ENCODE results near the gene SYT5.
"Not testable (repeated sequence)": the region's sequence is repeated elsewhere in the genome, so short reads cannot be mapped to it uniquely, and the experiment has no call there.

The SYT5 gene

DNA sequence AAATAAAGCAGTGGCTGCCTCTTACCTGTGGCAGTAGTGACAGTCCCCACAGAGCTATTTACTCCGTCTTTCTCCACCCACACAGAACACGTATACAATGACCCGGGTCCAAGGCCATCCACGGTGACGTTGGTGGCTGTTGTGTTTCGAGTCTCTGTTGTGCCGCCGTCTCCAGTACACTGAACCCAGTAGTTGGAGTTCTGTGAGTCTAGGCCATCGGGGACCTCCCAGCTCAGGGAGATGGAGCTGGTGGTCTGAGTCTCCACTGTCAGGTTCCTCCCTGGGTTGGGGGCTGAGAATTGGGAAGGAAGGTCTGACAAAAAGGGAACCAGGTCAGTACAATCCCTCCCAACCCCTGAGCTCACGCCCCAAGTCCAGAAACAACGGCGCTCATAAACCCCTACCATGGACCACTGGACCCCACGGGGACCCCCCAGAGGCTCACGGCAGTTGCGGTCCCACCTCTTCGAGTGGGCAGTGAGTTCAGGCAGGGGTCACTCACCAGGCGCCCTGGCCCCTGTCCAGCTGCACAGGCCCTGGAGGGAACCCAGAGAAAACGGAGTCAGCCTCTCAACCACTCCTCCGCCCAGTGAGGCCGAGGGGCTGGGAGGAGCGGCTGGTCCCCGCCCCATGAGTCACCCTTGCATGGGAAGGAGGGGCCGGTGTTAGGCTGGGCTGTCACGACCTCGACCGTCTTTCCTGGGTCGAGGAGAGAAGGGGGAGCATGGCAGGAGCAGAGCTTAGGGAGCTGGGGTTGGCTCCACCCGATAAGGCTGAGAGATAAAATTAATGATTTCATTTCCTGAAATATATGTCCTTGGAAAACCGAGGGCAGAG lies 26.8 kb upstream of the SYT5 start:
- FAIRE-seq, result no peak

DNA sequence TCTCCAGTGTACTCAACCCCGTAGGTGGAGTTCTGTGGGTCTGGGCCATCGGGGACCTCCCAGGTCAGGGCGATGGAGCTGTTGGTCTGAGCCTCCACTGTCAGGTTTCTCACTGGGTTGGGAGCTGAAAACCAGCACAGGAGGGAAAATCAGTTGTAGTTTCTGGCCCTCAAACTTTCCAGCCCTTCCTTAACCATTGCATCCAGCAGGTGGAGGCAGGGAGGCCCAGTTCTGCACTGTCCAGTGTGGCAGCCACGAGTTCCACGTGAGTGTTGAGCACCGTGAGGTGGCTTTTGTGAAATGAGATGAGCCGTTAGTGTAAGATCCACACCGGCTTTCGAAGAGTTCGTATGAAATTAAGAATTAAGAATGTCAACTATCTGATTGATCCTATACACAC lies 22.1 kb upstream of the SYT5 start:
- not testable (repeated sequence) for FAIRE-seq

DNA sequence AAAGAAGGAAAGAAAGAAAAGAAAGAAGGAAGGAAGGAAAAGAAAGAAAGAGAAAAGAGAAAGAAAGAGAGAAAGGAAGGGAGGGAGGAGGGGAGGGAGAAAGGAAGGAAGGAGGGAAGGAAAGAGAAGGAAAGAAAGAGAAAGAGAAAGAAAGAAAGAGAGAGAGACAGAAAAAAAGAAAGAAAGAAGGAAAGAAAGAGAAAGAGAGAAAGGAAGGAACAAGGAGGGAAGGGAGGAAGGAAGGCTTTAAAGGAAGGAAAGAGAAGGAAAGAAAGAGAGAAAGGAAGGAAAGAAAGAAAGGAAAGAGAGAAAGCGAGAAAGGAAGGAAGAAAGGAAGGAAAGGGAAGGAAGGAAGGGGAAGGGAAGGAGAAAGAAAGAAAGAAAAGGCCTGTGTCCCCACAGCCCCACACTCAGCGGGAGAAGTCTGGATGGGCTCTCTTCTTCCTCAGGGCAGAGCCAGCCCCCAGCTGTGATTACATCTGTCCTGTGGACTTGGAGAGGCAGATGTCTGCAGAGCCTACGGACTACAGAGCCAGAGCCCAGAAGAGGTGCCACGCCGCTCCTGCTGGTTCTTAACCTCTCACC lies 19.6 kb upstream of the SYT5 start:
- no peak for FAIRE-seq

DNA sequence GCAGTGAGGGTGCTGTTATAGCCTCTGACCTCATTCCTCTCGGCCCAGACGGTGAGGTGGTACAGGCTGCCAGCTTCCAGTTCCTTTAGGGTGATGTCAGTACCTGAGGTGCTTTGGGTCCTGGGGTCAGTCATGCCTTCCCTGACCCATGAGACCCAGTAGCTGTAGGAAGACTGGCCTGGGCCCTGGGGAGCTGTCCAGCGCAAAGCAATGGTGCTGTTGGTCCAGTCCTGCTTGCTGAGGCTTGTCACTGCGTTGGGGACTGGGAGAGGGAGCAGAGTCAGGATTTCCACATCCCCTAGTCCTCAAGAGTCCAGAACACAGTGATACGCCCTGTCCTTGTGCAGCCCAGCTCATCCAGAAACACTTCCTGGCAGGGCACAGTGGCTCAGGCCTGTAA lies 18.6 kb upstream of the SYT5 start:
- FAIRE-seq, result no peak

DNA sequence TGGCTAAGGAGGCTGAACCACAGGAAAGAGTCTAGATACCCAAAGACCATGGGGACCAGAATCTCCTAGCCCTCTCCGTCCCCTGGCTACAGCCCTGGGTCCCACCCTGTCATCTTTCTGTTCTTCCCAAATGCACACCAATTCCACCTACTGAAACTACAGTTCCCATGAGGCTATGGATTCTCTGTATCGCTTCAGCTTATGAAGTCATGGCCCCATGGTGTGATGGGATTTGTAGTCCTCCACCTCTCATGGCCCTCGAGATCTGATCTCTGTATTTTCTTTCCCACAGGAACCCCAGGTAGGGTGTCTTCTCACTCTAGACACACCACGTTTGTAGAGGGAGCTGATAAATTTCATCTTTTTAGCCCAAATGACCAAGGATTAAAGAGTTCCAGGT lies 17.4 kb upstream of the SYT5 start:
- FAIRE-seq, result no peak

DNA sequence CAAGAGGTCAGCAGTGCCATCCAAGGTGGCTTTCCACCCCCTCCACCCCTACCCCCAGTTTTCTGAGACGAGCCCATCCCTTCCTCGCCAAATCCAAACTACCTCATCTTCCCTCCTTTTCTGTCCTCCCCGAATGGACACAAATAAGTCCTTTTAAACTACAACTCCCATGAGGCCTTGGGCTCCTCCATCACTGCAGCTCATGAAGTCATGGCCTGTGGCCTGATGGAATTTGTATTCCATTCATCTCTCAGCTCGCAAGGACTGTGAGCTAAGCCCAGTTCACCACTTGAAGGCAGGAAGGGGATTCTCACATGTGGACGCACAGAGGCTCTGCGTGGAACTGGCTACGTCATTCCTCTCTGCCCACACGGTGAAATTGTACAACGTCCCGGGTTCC lies 16.7 kb upstream of the SYT5 start:
- FAIRE-seq, result no peak

DNA sequence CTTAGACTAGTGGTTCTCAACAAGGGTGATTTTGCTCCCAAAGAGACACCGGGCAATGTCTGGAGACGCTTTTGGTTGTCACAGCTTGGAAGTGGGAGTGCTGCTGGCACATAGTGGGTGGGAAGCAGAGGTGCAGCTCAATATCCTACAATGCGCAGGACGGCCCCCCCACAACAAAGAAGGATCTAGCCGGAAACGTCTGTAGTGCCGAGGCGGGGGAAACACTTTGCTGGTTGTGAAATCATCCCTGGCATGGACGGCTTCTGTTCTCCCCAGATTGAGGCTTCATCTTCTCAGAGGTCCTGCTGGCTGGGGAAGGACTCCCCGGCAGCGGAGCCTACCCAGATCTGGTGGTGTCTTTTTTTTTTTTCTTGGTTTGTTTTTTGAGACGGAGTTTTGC lies 13.4 kb upstream of the SYT5 start:
- no peak for FAIRE-seq

DNA sequence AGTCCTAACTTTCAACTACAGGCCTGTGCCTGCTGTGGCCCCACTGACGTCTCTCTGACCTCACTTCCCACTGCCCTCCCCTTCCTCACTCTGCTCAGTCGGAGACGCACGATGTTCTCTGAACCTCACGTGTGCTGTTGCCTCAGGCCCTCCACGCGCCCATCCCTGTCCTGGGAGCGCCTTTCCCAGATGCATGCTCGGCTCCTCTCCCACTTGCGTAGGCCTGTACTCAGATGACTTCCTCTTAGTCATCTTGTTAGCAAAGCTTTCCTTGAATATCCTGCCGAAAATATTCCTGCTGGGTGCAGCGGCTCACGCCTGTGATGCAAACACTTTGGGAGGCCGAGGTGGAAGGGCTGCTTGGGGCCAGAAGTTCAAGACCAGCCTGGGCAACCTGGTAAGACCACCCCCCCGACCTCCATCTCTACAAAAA lies 9.3 kb upstream of the SYT5 start:
- FAIRE-seq, result no peak

DNA sequence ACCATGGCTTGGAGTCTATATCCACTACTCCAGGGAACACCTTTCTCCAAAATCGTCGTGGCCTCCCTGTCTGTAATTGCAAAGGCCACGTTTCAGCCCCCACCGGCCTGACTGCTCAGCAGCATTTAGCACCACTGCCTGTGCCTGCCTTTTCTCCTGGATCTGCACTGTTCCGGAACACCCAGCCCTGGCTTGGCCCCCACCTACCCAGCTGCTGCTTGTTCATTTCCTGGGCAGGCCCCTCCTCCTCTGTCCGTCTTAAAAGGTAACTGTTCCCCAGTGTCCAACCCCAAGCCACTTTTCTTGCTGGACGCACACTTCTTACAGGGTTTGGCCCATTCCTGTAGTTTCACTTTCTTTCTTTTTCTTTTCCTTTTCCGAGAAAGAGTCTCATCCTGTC lies 8.5 kb upstream of the SYT5 start:
- no peak for FAIRE-seq

DNA sequence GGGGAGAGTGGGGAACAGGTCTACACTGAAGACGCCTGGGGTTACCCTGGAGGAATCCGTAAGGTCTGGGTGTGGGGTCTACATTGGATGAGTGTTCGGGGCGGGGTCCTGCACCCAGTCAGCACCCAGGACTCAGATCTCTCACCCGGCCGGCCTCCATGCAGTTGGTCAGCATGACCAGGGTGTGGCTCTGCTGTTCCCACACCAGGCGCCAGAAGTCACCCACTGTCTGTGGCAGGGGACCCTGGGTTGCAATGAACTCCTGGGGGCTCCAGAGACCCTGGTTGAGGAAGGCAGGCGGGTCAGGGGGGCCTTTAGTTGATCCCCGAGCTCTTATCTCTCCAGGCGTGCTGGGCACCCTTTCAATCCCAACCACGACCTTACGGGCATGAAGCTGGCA lies 6.0 kb upstream of the SYT5 start:
- FAIRE-seq, result no peak

DNA sequence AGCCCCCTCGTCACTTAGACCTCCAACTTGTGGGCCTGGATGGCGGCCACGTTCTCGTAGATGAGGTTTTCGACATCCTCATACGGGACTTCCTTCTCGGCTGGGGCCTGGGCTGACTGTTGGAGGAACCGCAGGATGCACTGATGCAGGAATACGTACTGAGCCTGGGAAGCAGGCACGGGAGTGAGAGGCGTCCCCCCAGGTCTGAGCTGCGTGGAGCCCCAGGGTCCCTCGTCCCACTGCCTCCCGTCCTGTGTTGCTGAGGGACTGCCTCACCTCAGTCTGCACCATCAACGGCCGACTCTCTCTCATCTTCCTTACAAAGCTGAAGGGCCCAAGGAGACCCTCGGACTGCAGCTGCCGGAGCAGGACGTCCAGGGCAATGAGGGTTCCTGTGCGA lies 1.7 kb upstream of the SYT5 start:
- no peak for FAIRE-seq

DNA sequence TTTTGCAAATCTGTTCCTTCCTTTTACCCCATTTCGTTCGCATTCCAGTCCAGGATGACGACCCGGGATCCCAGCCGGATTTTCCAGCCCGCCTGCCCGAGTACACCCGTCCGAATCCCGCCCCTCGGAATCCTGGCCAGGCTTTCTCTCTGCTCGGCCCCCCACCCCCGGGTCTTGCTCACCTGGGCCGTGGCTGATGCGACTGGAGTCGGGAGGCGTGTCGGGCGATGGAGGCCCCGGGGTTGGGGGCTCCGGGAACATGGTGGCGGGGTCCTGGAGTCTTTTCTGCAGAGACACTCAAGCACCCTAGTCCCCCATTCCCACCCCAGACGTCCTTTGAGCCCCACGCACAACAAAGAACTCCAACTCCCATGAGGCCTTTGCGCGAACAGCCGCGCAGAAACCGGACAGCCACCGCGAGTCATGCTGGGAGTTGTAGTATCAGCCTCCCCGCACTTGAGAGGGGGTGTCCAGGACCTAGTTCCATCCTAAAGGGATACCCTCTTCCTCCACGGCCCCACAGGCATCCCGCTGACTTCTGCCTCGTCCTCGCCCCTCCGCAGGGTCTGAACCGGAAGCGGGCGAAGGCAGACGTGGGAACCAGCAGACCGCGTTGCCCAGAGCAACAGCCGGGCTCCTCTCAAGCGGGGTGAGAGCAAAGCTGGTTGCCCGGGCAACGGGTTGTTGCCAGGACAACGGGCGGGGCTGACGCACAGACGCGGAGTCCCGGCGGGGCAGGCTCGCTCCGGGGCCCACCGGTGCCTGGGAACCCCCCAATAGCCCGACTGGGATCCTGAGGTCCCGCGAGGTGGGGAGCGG lies 1.1 kb downstream of the SYT5 start:
- FAIRE-seq, result no peak

DNA sequence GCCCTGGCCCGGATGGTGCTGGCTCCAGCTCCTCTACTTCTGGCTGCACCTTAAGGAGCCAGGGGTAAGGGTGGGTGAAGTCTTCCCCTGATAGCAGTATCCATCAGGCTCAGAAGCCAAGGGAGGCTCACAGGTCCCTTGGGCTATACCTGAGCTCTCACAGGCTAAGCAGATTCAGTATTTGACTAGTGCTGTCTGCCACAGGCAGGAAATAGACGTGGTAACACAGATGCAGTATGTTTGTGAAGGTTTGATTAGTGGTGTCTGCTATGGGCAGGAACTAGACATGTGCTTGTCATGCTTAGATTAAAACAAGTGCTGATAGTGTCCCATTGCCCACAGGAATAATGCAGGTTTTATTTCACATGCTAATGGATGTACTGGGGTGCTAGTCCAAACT lies 4.0 kb downstream of the SYT5 start:
- no peak for FAIRE-seq

DNA sequence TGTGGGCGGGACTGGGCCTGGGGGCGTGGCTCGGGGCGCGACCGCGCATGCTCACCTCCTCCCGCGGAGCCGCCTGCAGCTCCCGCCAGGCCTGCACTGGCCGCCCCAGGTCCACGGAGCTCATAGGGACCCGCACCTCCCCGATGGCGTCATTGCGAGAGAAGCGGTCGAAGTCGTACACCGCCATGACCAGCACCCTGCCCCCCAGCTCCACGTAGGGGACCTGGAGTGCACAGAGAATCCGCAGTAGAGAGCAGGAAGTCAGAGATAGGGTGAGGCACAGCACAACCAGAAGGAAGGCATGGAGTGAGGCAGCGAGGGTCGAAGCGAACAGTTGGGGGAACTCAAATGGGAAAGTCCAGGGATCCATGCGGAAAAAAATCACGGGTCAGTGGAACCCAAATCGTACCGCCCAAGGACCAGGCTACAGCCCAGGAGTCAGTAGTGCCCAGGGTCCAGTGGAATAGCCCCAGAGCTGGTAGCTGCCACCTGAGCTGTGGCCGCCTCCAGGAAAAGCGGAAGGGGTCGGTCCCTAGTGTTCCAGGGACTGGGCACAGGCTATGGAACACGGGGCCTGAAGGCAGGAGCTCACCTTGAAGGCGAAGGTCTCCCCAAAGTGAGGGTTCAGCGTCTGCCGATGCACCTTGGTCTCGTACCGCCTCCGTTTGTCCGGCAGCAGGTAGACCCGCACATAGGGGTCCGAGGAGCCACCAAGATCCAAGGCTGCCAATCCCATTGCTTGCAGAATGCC lies 4.8 kb downstream of the SYT5 start:
- no peak for FAIRE-seq

DNA sequence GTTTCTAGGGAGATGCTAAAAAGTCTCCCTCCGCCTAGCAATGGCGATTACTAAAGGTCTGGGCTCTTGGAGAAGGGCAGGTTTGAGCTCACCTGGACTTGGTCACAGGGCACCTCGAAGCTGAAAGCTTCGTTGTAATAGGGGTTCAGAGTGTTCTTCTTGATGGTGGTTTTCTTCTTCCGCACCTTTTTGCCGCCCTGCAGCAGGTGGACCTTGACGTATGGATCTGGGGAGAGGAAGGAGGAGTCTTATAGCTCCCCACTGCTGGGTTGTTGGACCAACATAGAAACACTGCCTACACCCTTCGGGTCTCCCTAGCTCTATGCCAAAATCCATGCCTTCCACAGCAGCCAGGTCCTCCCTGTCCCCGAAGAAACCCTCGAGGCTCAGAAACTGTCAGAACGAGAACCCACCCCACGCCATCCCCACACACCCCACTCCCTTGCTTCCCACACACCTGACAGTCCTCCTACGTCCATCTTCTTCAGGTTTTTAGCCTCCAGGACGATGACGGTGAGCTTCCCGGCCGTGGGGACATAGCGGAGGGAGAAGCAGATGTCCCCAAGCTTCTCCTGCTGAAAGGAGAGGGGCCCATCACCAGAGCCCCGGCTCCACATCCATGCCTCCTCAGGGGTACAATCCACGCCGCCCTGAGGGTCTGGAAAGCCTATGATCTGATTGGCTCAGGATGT lies 5.5 kb downstream of the SYT5 start:
- no peak for FAIRE-seq

DNA sequence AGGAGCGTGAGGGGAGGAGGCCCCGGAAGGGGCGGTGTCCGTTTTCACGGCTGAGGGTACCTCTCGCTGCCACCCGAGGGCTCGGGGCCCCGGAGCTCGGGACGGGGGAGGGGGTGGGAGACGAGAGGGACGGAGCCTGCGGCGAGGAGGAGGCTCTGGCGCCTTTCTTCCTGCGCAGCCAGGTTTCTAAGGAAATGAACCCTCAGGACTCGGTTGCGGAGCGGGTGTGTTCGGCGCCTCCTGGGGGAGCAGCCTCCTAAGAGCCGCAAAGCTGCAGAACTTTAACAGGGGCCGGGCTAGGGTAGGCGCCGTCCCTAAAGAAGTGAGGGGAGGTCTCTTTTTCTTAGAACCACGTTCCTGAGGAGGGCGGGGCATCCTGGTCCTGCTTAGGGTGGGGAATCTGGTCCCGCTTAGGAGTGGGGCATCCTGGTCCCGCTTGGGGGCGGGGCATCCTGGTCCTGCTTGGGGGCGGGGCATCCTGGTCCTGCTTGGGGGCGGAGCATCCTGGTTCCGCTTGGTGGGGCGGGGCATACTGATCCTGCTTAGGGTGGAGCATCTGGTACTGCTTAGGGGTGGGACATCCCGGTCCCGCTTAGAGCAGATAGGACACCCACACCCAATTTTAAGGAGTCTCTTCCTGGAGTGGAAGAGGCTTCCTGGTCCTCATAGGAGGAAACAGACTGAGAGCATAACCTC lies 6.2 kb downstream of the SYT5 start:
- no peak for FAIRE-seq

DNA sequence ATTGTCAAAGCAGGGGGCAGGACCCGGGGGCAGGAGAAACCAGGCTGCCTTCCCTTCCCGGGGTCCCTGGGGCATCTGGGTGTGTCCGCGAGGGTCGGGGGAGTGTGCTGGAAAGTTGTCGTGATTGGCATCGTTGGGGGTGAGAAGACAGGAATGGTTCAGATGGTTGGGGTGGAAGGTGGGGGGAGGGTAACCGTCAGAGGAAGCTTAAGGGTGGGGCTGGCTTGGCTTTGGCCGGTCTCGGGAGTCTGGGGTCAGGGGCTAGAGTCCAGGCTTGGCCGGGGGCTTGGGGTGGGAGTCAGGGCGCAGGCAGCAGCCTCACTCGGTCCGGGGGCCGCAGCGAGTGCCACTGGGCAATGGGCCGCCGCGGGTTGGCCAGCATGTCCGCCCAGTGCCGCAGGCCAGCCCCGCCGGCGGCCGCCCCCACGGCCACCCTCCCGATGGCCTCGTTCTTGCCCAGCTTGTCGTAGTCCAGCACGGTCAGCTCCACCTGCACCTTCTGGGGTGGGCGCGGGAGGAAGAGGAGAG lies 6.8 kb downstream of the SYT5 start:
- no peak for FAIRE-seq

DNA sequence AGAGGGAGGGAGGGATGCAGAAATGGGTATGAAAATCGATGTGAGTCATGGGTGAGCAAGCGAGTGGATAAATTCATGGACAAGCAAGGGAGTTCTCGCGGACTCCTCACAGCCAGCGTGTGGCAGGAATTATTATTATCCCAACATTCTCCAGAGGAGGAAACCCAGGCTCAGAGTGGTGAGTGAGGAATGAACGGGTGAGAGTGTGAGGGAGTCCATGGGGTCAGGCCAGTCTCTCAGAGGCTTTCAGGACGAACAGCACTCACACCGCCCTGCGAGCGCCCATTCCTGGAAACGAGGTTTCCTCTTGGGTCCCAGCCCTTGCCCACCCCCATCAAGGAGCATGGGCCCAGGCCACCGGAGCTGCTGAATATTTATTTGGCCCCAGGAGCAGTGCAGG lies 7.3 kb downstream of the SYT5 start:
- FAIRE-seq, result no peak

DNA sequence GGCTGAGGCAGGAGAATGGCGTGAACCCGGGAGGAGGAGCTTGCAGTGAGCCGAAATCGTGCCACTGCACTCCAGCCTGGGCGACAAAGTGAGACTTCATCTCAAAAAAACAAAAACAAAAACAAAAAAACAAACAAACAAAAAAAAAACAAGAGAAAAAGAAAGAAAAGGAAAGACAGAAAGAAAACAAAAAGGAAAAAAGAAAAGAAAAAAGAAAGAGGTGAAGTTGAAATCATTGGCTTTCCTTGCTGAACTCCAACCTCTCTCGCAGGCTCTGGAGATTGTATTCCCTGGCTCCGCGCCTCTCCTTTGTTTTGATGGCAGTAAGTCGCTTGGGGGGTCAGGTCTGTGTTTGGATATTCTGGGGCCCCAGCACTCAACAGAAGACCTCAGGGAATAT lies 7.8 kb downstream of the SYT5 start:
- FAIRE-seq, result not testable (repeated sequence)

DNA sequence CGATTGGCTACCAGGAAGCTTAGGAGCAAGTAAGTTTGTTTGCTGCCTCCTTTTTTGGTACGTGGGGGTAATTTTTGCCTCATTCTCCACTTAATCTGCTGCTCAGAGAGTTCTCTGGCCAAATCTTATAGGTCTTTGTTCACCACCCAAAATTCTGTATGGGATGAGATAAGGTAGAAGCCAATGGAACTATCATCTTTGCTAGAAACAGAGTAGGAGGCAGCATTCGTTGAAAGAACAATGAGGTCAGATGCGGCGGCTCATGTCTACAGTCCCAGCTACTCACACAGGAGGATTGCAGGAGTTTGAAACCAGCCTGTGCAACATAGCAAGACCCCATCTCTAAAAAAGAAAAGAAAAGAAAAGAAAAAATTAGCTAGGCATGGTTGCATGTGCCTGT lies 8.6 kb downstream of the SYT5 start:
- no peak for FAIRE-seq

DNA sequence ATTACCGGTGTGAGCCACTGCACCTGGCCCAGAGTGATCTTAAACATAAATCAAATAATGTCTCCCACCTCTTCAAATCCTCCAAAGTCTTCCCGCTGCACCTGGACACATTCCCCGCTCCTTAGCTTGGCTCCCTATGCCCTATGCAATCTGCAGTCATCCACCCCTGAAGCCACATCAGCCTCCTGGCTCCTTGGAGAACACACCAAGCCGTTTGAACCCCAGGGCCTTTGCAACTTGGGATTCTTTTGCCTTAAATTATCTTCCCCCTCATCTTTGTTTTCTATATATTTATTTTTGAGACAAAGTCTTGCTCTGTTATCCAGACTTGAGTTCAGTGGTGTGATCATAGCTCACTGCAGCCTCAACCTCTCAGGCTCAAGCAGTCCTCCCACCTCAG lies 11.0 kb downstream of the SYT5 start:
- no peak for FAIRE-seq

Measured in endometrium (tissue), 2 donors.